Nephron (organoid): ENCODE data around the gene MBTPS1.

Source experiments
- H3K27ac Mint-ChIP-seq, 3 experiments: 2 replicates each; pipeline ENCODE4 v1.8.0; 2020; ENCODE audit warnings: mixed read lengths in 3 of 3, mild to moderate bottlenecking in 2 of 3, moderate library complexity in 1 of 3
- H3K27me3 Mint-ChIP-seq: 2 replicates; pipeline ENCODE4 v1.8.0; 2021; ENCODE audit warnings: low read depth, mild to moderate bottlenecking, moderate library complexity, mixed read lengths
- H3K36me3 Mint-ChIP-seq: 2 replicates; pipeline ENCODE4 v1.8.0; 2020; ENCODE audit warnings: low read depth, mixed read lengths
- H3K4me1 Mint-ChIP-seq: 2 replicates; pipeline ENCODE4 v1.8.0; 2020; ENCODE audit warnings: mixed read lengths
- H3K4me3 Mint-ChIP-seq, 3 experiments: 2 replicates each; pipeline ENCODE4 v1.8.0; 2020; ENCODE audit warnings: mild to moderate bottlenecking in 3 of 3, mixed read lengths in 3 of 3, moderate library complexity in 2 of 3
- H3K9me3 Mint-ChIP-seq: 2 replicates; pipeline ENCODE4 v1.8.0; 2020; ENCODE audit warnings: mixed read lengths
- CTCF ChIP-seq, 3 experiments: fragments of 200-600 bp; sonication (generic); IDR thresholded peaks; one replicate each; pipeline ENCODE4 v1.5.0; 2021; ENCODE audit warnings: antibody characterized with exemption in 3 of 3; ENCODE audit not compliant: unreplicated experiment in 3 of 3

The MBTPS1 gene

GRCh38 chr16:84056933-84057332 is 59.8 kb downstream of the MBTPS1 start:
- no peaks in the 10 kb centered on the region for H3K4me1 Mint-ChIP-seq
- H3K36me3 Mint-ChIP-seq = peaks cover 75% of the 10 kb centered on the region
- H3K9me3 Mint-ChIP-seq = no peaks in the 10 kb centered on the region
- no peak overlapping the region for H3K4me3 Mint-ChIP-seq
- H3K27me3 Mint-ChIP-seq = no peaks in the 10 kb centered on the region
- no peak for TF ChIP-seq CTCF (IDR thresholded peaks at IDR 0.05; ENCODE audit: unreplicated experiment in 3 of 3)
- H3K27ac Mint-ChIP-seq = no peak overlapping the region

GRCh38 chr16:84055801-84056634 is 60.7 kb downstream of the MBTPS1 start:
- Mint-ChIP-seq H3K27me3 (no peaks in the 10 kb centered on the region), H3K4me1 (no peaks in the 10 kb centered on the region), H3K27ac (peak overlapping the region in 1 of 3 experiments; percentile 64), H3K36me3 (peaks cover 71% of the 10 kb centered on the region), H3K9me3 (no peaks in the 10 kb centered on the region), H3K4me3 (no peak overlapping the region)
- TF ChIP-seq CTCF (IDR thresholded peaks at IDR 0.05; ENCODE audit: unreplicated experiment in 3 of 3) = no peak

- no peak for TF ChIP-seq CTCF (IDR thresholded peaks at IDR 0.05; ENCODE audit: unreplicated experiment in 3 of 3)
- Mint-ChIP-seq H3K9me3 (no peaks in the 10 kb centered on the region), H3K4me3 (no peak overlapping the region), H3K27ac (peak overlapping the region in 1 of 3 experiments; percentile 64), H3K36me3 (peaks cover 71% of the 10 kb centered on the region), H3K4me1 (no peaks in the 10 kb centered on the region), H3K27me3 (no peaks in the 10 kb centered on the region)
These were observed 61.4 kb downstream of the MBTPS1 start for GRCh38 chr16:84055366-84055765.

GRCh38 chr16:84054916-84055315 is 61.8 kb downstream of the MBTPS1 start:
- Mint-ChIP-seq H3K9me3 (no peaks in the 10 kb centered on the region), H3K36me3 (peaks cover 72% of the 10 kb centered on the region), H3K4me1 (no peaks in the 10 kb centered on the region), H3K4me3 (no peak overlapping the region), H3K27ac (no peak overlapping the region), H3K27me3 (no peaks in the 10 kb centered on the region)
- no peak for TF ChIP-seq CTCF (IDR thresholded peaks at IDR 0.05; ENCODE audit: unreplicated experiment in 3 of 3)

- H3K4me1 Mint-ChIP-seq = no peaks in the 10 kb centered on the region
- no peak for TF ChIP-seq CTCF (IDR thresholded peaks at IDR 0.05; ENCODE audit: unreplicated experiment in 3 of 3)
These were observed 62.5 kb downstream of the MBTPS1 start for GRCh38 chr16:84054271-84054670.

GRCh38 chr16:84053237-84053636 is 63.5 kb downstream of the MBTPS1 start:
- Mint-ChIP-seq H3K27ac (no peak overlapping the region), H3K4me1 (no peaks in the 10 kb centered on the region), H3K4me3 (no peak overlapping the region), H3K9me3 (no peaks in the 10 kb centered on the region), H3K27me3 (no peaks in the 10 kb centered on the region), H3K36me3 (peaks cover 59% of the 10 kb centered on the region)
- TF ChIP-seq CTCF (IDR thresholded peaks at IDR 0.05; ENCODE audit: unreplicated experiment in 3 of 3) = no peak

More at GRCh38 chr16:84054271-84054670, 62.5 kb downstream of the MBTPS1 start:
- Mint-ChIP-seq H3K36me3 (peaks cover 67% of the 10 kb centered on the region), H3K4me3 (no peak overlapping the region), H3K9me3 (no peaks in the 10 kb centered on the region), H3K27me3 (no peaks in the 10 kb centered on the region), H3K27ac (no peak overlapping the region)
